SH-SY5Y (cell line): ENCODE measurements around the gene MACROD2.

Experiments
- GATA2 ChIP-seq: IDR thresholded peaks from 2 replicates; pipeline ENCODE4 v1.6.1; 2011; ENCODE audit warnings: mild to moderate bottlenecking, low read depth, low read length
- GATA3 ChIP-seq: IDR thresholded peaks from 2 replicates; pipeline ENCODE4 v1.6.1; 2011; ENCODE audit warnings: low read depth, mild to moderate bottlenecking, low read length, moderate library complexity

The MACROD2 gene

DNA sequence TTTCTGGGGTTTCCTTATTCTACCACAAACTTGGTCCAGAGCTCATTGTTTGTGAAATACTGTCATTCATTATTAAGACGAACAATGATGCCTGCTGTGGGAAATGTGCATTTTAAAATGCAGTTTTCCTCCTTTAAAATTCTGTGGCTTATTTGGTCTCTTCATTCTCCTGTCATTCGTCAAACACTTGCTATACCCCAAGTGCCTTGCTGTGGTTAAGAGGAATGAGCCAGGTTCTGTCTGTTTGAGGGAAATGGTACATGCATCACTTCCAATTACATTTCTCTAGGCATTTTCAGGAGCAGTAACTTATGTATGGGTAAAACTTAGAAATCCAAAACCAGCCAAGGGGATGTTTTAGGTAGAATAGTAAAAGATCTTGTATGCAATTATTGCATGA lies 1490.2 kb downstream of the MACROD2 start:
- no peak for TF ChIP-seq GATA2
- no peak for TF ChIP-seq GATA3

DNA sequence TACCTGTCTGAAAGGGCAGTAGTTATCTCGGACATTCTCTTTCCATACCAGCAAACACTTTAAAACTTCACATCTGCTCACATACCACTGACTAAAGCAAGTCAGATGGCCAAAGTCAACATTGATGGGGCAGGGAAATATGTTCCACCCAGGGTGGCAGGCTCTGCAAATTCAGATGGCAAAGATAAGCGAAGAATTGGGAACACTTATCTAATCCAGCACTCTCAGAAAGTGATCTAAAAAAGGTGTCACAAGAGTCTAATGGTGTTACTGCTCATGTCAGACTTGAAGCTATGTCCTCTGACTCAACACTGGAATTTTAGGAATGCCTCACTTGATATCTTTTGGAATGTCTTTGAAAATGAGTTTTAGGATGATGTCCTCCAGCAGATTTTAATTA lies 1491.7 kb downstream of the MACROD2 start:
- TF ChIP-seq GATA2 (no peak), GATA3 (no peak)

GRCh38 chr20:15487682-15488081 lies 1492.4 kb downstream of the MACROD2 start:
- TF ChIP-seq GATA3, result no peak
- TF ChIP-seq GATA2, result no peak

- TF ChIP-seq GATA2, result no peak
- no peak for TF ChIP-seq GATA3
Observed at GRCh38 chr20:15491575-15491974, 1496.3 kb downstream of the MACROD2 start.

DNA sequence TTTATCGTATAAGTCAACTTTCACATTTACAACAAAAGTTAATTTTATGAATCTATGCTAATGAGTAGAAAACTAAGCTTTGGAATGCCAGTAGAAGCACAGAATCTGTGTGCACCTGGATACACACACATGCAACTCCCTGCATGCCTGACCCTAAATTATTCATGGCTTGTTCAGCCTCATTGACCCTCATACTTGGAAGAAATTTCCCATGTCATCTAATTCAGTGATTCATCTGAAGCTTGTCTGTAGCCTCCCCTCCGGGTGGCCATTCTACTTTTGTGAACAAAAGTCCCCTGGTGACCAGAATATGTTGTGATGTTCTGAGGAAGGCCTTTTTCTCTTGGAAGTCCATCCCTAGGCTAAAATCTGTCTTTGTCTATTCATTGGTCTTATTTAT lies 1499.5 kb downstream of the MACROD2 start:
- TF ChIP-seq GATA3 (no peak), GATA2 (no peak)

DNA sequence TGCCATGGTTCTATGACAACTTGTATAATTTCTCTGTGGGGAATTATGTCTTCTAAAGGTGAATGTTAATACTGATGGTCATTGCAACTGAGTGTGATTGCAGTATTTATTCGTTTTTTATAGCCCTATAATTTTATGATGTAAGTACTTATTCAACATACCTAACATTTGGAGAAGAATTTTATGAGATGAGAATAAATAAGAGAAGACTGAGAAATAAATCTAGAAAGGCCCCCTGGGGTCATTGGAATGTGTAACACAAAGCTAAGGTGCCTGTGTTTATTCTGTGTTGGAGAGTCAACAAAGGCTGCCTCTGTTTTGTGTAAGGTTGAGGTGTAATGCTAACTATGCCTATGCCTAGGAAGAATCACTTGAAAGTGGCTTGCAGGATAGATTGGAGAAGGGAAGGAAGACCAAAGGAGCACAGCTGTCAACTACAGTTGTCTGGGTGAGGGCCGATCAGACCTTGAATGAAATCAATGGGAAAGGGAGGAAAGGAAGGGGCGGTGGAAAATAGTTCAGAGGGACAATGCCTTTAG lies 1501.3 kb downstream of the MACROD2 start:
- TF ChIP-seq GATA3 (no peak), GATA2 (no peak)

- TF ChIP-seq GATA2 (no peak), GATA3 (no peak)
Observed at GRCh38 chr20:15498926-15499325, 1503.6 kb downstream of the MACROD2 start.

- no peak for TF ChIP-seq GATA3
- no peak for TF ChIP-seq GATA2
Observed at GRCh38 chr20:15506311-15506710, 1511.0 kb downstream of the MACROD2 start.

DNA sequence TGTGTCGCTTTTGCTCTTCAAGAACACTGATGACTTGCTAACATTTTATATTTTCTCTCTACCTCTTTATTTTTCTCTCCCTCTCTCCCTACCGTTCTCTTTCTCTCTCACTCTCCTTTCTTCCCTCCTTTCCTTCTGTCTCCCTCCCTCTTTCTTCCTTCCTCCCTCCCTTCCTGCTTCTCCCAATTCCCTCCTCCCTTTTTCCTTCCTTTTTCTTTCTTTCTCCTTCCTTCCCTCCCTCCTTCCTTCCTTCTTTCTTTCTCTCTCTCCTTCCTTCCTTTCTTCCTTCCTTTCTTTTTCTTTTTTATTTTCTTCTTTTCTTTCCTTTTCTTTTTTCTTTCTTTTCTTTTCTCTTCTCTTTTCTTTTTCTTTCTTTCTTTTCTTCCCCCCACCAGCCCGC lies 1511.8 kb downstream of the MACROD2 start:
- no peak for TF ChIP-seq GATA2
- TF ChIP-seq GATA3, result no peak

- TF ChIP-seq GATA3 (no peak), GATA2 (no peak)
Observed at GRCh38 chr20:15511551-15511950, 1516.2 kb downstream of the MACROD2 start.

DNA sequence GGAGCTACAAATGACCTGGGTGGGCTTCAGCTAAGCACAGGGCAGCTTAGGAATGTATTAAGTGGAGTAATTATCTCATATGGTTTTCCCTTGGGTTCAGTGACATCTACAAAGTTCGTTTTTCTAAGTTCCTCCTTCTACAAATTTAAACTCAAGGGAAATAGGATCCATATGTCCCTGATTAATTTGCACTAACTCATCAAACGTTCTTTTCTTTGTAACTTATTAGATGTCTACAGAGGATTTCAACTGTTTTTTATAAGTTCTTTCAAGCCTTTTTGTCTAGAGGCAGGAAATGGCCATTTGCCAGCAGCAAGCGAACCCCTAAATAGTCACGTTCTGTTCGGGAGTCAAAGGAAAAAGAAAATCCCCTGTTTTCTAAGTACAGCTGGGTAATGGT lies 1517.6 kb downstream of the MACROD2 start:
- no peak for TF ChIP-seq GATA2
- no peak for TF ChIP-seq GATA3

- no peak for TF ChIP-seq GATA3
- TF ChIP-seq GATA2, result no peak
Observed at GRCh38 chr20:15515691-15516090, 1520.4 kb downstream of the MACROD2 start.

GRCh38 chr20:15520930-15521524 lies 1525.7 kb downstream of the MACROD2 start:
- TF ChIP-seq GATA3 (no peak), GATA2 (no peak)

GRCh38 chr20:15523400-15523799 lies 1528.1 kb downstream of the MACROD2 start:
- no peak for TF ChIP-seq GATA3
- no peak for TF ChIP-seq GATA2

DNA sequence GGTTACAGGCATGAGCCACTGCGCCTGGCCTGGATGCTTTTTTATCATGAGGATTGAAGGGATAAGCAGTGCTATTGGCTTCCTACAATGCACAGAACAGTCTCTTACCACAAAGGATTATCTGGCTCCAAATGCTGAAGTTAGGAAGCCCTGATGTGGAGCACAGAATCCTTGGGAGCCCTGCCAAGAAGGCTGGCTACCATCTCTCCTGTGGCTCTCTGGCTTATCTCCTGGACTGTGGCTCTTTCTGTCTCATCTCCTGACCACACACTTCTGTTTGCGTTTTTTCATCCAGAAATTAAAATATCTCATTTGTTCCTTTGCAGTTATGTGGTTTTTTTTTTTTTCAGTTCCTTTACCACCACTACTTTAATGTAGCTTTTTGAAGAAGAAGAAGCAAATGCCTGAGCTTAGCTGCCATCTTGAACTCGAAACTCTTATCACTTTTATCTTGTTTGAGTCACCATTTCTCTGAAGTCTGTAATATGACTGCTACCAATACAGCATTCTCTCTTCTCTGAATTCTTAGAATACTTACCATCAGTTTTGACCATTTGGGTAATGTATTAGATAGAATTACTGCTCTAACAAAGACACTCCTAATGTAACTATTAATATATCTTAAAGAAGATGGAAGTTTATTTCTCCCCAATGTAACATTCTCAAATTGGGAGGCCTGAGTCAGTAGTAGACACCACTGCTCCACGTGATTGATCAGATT lies 1533.2 kb downstream of the MACROD2 start:
- TF ChIP-seq GATA3 (no peak), GATA2 (no peak)

GRCh38 chr20:15535863-15536262 lies 1540.5 kb downstream of the MACROD2 start:
- TF ChIP-seq GATA2 (no peak), GATA3 (no peak)

DNA sequence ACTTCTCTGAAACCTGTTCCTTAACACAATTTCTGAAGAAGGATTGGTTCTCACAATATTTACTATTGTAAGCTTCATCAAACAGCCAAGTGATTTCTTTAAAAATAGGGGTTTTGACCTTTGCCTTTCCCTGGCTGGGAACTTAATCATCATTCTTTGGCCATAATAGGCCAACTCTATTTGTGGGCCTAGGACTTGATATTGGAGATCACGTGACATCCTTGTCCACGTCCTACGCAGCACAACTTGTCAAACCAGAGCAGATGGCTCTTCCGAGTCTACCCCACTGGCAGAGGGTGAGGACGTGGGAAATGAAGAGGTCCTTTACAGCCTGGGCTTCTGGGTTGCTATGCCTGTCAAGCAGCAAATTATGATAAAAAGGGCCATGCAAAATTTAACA lies 1547.3 kb downstream of the MACROD2 start:
- TF ChIP-seq GATA3, result no peak

DNA sequence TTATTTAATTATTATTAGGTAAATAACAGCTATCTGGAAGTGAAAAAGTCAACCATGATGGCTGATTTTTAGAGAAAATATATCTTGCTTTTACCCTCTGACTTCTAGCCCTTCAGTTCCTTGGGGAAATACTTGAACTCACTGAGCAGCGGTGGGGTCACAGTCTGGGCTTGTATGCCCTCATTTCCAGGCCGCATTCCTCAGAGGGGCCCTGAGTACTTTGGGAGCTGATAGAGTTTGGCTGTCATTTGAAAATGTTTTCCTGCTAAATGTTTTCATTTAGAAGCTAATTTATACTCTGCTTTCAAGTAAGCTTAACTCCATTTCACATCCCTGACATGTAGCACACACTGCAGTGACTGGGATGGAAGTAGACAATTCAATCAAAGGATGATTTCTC lies 1549.4 kb downstream of the MACROD2 start:
- TF ChIP-seq GATA3 (no peak), GATA2 (no peak)
